Endothelial cell (in vitro differentiated cells): ENCODE data around the gene IFNA1. TPM values are rescaled to one million over a fixed set of nuclear protein-coding genes. Genes with fewer than 3 reads are reported as not detected.

Experiments
- DNase-seq: peaks from one replicate; pipeline ENCODE4 v3.0.0; 2021; ENCODE audit warnings: low spot score
- H3K27ac Mint-ChIP-seq: one replicate; pipeline ENCODE4 v1.8.0; 2021; ENCODE audit warnings: mixed read lengths, inconsistent platforms; ENCODE audit not compliant: unreplicated experiment
- H3K27me3 Mint-ChIP-seq: one replicate; pipeline ENCODE4 v1.8.0; 2021; ENCODE audit warnings: mild to moderate bottlenecking, moderate library complexity, mixed read lengths, inconsistent platforms; ENCODE audit not compliant: unreplicated experiment
- H3K36me3 Mint-ChIP-seq: one replicate; pipeline ENCODE4 v1.8.0; 2021; ENCODE audit warnings: mild to moderate bottlenecking, low read depth, mixed read lengths, inconsistent platforms; ENCODE audit not compliant: unreplicated experiment
- H3K4me1 Mint-ChIP-seq: one replicate; pipeline ENCODE4 v1.8.0; 2021; ENCODE audit warnings: mild to moderate bottlenecking, mixed read lengths, inconsistent platforms; ENCODE audit not compliant: unreplicated experiment
- H3K4me3 Mint-ChIP-seq: one replicate; pipeline ENCODE4 v1.8.0; 2021; ENCODE audit warnings: mild to moderate bottlenecking, mixed read lengths, inconsistent platforms; ENCODE audit not compliant: unreplicated experiment
- H3K9me3 Mint-ChIP-seq: one replicate; pipeline ENCODE4 v1.8.0; 2021; ENCODE audit warnings: mixed read lengths, inconsistent platforms; ENCODE audit not compliant: unreplicated experiment
- CTCF ChIP-seq: fragments of 200-600 bp; sonication (generic); IDR thresholded peaks from one replicate; pipeline ENCODE4 v1.5.0; 2021; ENCODE audit warnings: antibody characterized with exemption; ENCODE audit not compliant: unreplicated experiment
- total RNA-seq: library from RNA; stranded (reverse); fragmentation: NEBNext Ultra II Directional; extraction: Animal tissue kit (Norgen Biotek cat#: 25700); gene quantifications from one replicate; pipeline ENCODE4 v1.2.1, GENCODE V29; 2021; ENCODE audit not compliant: unreplicated experiment

Gene IFNA1
- total RNA-seq, 1 donor from 2014 or later, result not detected

- no peak overlapping the region for H3K27ac Mint-ChIP-seq
- H3K4me3 Mint-ChIP-seq, result no peak overlapping the region
- no peaks in the 10 kb centered on the region for H3K27me3 Mint-ChIP-seq
- H3K4me1 Mint-ChIP-seq, result no peaks in the 10 kb centered on the region
- no peak for TF ChIP-seq CTCF
- DNase-seq, result no peak
- no peaks in the 10 kb centered on the region for H3K9me3 Mint-ChIP-seq
- no peaks in the 10 kb centered on the region for H3K36me3 Mint-ChIP-seq
Observed at GRCh38 chr9:21465138-21465537, 24.9 kb downstream of the IFNA1 start.

GRCh38 chr9:21465859-21466518 is 25.8 kb downstream of the IFNA1 start:
- Mint-ChIP-seq H3K27ac (no peak overlapping the region), H3K27me3 (no peaks in the 10 kb centered on the region), H3K4me3 (no peak overlapping the region), H3K9me3 (no peaks in the 10 kb centered on the region), H3K36me3 (no peaks in the 10 kb centered on the region), H3K4me1 (no peaks in the 10 kb centered on the region)
- TF ChIP-seq CTCF, result peak; percentile 79
- peak; percentile 43 for DNase-seq

GRCh38 chr9:21470126-21470525 is 29.9 kb downstream of the IFNA1 start:
- Mint-ChIP-seq H3K27ac (no peak overlapping the region), H3K4me1 (no peaks in the 10 kb centered on the region), H3K9me3 (no peaks in the 10 kb centered on the region), H3K27me3 (no peaks in the 10 kb centered on the region), H3K4me3 (no peak overlapping the region), H3K36me3 (no peaks in the 10 kb centered on the region)
- DNase-seq, result no peak
- no peak for TF ChIP-seq CTCF

- no peak for DNase-seq
- H3K36me3 Mint-ChIP-seq, result no peaks in the 10 kb centered on the region
- H3K27me3 Mint-ChIP-seq, result no peaks in the 10 kb centered on the region
- TF ChIP-seq CTCF, result no peak
- H3K4me3 Mint-ChIP-seq, result no peak overlapping the region
- no peak overlapping the region for H3K27ac Mint-ChIP-seq
- no peaks in the 10 kb centered on the region for H3K9me3 Mint-ChIP-seq
- no peaks in the 10 kb centered on the region for H3K4me1 Mint-ChIP-seq
Observed at GRCh38 chr9:21473236-21473635, 33.0 kb downstream of the IFNA1 start.

GRCh38 chr9:21477466-21477865 is 37.2 kb downstream of the IFNA1 start:
- Mint-ChIP-seq H3K4me3 (no peak overlapping the region), H3K27ac (no peak overlapping the region), H3K36me3 (no peaks in the 10 kb centered on the region), H3K9me3 (no peaks in the 10 kb centered on the region), H3K4me1 (no peaks in the 10 kb centered on the region), H3K27me3 (no peaks in the 10 kb centered on the region)
- no peak for TF ChIP-seq CTCF
- DNase-seq, result no peak
